SK-N-SH (cell line): ENCODE data around the gene EPGN. TPM values are rescaled to one million over a fixed set of nuclear protein-coding genes. Genes with fewer than 3 reads are reported as not detected.

ENCODE experiments used
- CTCF ChIA-PET: fragments of 300-600, 350-600 bp; formaldehyde crosslinking; extraction: SDS; loops from one replicate; lab custom pipeline; 2021; lab: Yijun Ruan, JAX
- POLR2A ChIA-PET: fragments of 350-600 bp; sonication (Branson Sonifier 250); formaldehyde crosslinking; extraction: SDS; loops from one replicate; lab custom pipeline; 2020; ENCODE audit warnings: antibody characterized with exemption, inconsistent platforms; lab: Yijun Ruan, JAX
- DNase-seq: peaks from one replicate; pipeline ENCODE4 v3.0.0; 2012
- H2AFZ ChIP-seq: fragments of 200-600 bp; sonication (generic); 2 replicates; pipeline ENCODE4 v1.8.1; 2016; ENCODE audit warnings: antibody characterized with exemption, mild to moderate bottlenecking, low read depth
- H3F3A ChIP-seq: fragments of 200-600 bp; sonication (generic); replicated peaks from 2 replicates; pipeline ENCODE3; 2016; ENCODE audit warnings: antibody characterized with exemption, mild to moderate bottlenecking; ENCODE audit not compliant: insufficient read depth
- H3K27ac ChIP-seq, 2 experiments: fragments of 200-500 bp in 1 of 2; fragments of 200-600 bp in 1 of 2; sonication (Bioruptor generic) in 1 of 2; sonication (generic), shearing (Covaris generic) in 1 of 2; 2 replicates each; pipeline versions ENCODE4 v1.5.1 to v1.6.1; 2014 to 2016; ENCODE audit warnings: low read depth in 2 of 2, inconsistent platforms in 1 of 2, low read length in 1 of 2, mild to moderate bottlenecking in 1 of 2, mixed read lengths in 1 of 2
- H3K27me3 ChIP-seq: fragments of 200-600 bp; sonication (generic), shearing (Covaris generic); 2 replicates; pipeline ENCODE4 v1.6.1; 2016; ENCODE audit warnings: mixed run types; ENCODE audit not compliant: insufficient read depth
- H3K36me3 ChIP-seq, 2 experiments: fragments of 200-500 bp in 1 of 2; fragments of 200-600 bp in 1 of 2; sonication (Bioruptor generic) in 1 of 2; sonication (generic) in 1 of 2; replicated peaks in 1 of 2; 2 replicates each; pipeline versions ENCODE3 to v1.5.1; 2014 to 2016; ENCODE audit warnings: low read length in 1 of 2, mild to moderate bottlenecking in 1 of 2; ENCODE audit not compliant: insufficient read depth in 2 of 2, control insufficient read depth in 1 of 2
- H3K4me1 ChIP-seq, 2 experiments: fragments of 200-500 bp in 1 of 2; fragments of 200-600 bp in 1 of 2; sonication (Bioruptor generic) in 1 of 2; sonication (generic), shearing (Covaris generic) in 1 of 2; 2 replicates each; pipeline versions ENCODE4 v1.5.1 to v1.6.1; 2014 to 2016; ENCODE audit warnings: low read depth in 1 of 2, low read length in 1 of 2, mixed run types in 1 of 2; ENCODE audit not compliant: insufficient read depth in 2 of 2, control insufficient read depth in 1 of 2
- H3K4me2 ChIP-seq: fragments of 200-600 bp; sonication (generic), shearing (Covaris generic); 2 replicates; pipeline ENCODE4 v1.6.1; 2017; ENCODE audit warnings: mixed run types
- H3K4me3 ChIP-seq, 2 experiments: fragments of 200-500 bp in 1 of 2; fragments of 200-600 bp in 1 of 2; sonication (Bioruptor generic) in 1 of 2; sonication (generic), shearing (Covaris generic) in 1 of 2; 2 replicates each; pipeline versions ENCODE4 v1.5.1 to v1.8.1; 2014 to 2016; ENCODE audit warnings: low read depth in 2 of 2, inconsistent platforms in 1 of 2, low read length in 1 of 2, mild to moderate bottlenecking in 1 of 2, mixed read lengths in 1 of 2, moderate library complexity in 1 of 2
- H3K79me2 ChIP-seq: fragments of 200-600 bp; sonication (generic); 2 replicates; pipeline ENCODE4 v1.8.1; 2017; ENCODE audit warnings: mild to moderate bottlenecking; ENCODE audit not compliant: insufficient read depth
- H3K9ac ChIP-seq: fragments of 200-600 bp; sonication (generic); 2 replicates; pipeline ENCODE4 v1.6.1; 2017; ENCODE audit warnings: mixed run types
- H3K9me2 ChIP-seq: fragments of 200-600 bp; sonication (generic); 2 replicates; pipeline ENCODE4 v1.6.1; 2017; ENCODE audit warnings: mixed run types
- H3K9me3 ChIP-seq: fragments of 200-600 bp; sonication (generic); 2 replicates; pipeline ENCODE4 v1.6.1; 2017; ENCODE audit warnings: mixed run types, mild to moderate bottlenecking, moderate library complexity
- H4K20me1 ChIP-seq: fragments of 200-600 bp; sonication (generic); 2 replicates; pipeline ENCODE4 v1.6.1; 2017; ENCODE audit warnings: mild to moderate bottlenecking, mixed run types; ENCODE audit not compliant: insufficient read depth
- EZH2phosphoT487 ChIP-seq: fragments of 200-600 bp; sonication (generic); IDR thresholded peaks from 2 replicates; pipeline ENCODE4 v1.6.1; 2017; ENCODE audit warnings: low read depth, mixed run types, mild to moderate bottlenecking, antibody characterized with exemption, moderate library complexity, borderline replicate concordance
- FOXJ3 ChIP-seq: sonication (generic); formaldehyde crosslinking; IDR thresholded peaks from 2 replicates; pipeline ENCODE4 v1.5.1; 2020; ENCODE audit warnings: mild to moderate bottlenecking, missing genetic modification reagents
- FOXM1 ChIP-seq: IDR thresholded peaks from 2 replicates; pipeline ENCODE4 v1.4.0; 2012; ENCODE audit warnings: low read depth, mild to moderate bottlenecking
- GABPA ChIP-seq: IDR thresholded peaks from 2 replicates; pipeline ENCODE4 v1.4.0; 2012; ENCODE audit warnings: low read depth, mild to moderate bottlenecking
- MXI1 ChIP-seq: IDR thresholded peaks from 2 replicates; pipeline ENCODE4 v1.6.1; 2012; ENCODE audit warnings: mild to moderate bottlenecking, low read depth, low read length, improper control_type of control experiment
- RFX5 ChIP-seq: IDR thresholded peaks from 2 replicates; pipeline ENCODE4 v1.6.1; 2012; ENCODE audit warnings: mild to moderate bottlenecking, improper control_type of control experiment, low read length
- SIN3A ChIP-seq: IDR thresholded peaks from 2 replicates; pipeline ENCODE4 v1.6.1; 2012; ENCODE audit warnings: low read depth, mild to moderate bottlenecking, low read length, moderate library complexity, borderline replicate concordance
- TAF1 ChIP-seq: IDR thresholded peaks from 2 replicates; pipeline ENCODE4 v1.6.1; 2012; ENCODE audit warnings: low read depth, mild to moderate bottlenecking, low read length, moderate library complexity, borderline replicate concordance
- TCF12 ChIP-seq: IDR thresholded peaks from 2 replicates; pipeline ENCODE4 v1.4.0; 2012
- WGBS: methylation state at CpG from one replicate; pipeline ENCODE4 v1.1.6; 2017; ENCODE audit warnings: low lambda C conversion rate; 5-methylcytosine and 5-hydroxymethylcytosine counted together
- polyA plus RNA-seq, 3 experiments: library from polyadenylated mRNA; depleted of rRNA; stranded (reverse); fragments of >200 nt; gene quantifications; 2 replicates each; pipeline ENCODE4 v1.2.3, GENCODE V29; 2012
- TF ChIP-seq, protein P1 (sequence below): fragments of 150-350 bp; IDR thresholded peaks from 2 replicates; pipeline ENCODE4 v1.6.1; 2017; ENCODE audit warnings: antibody characterized with exemption, low read length, low read depth, borderline replicate concordance
- TF ChIP-seq, protein P2 (sequence below): IDR thresholded peaks from 2 replicates; pipeline ENCODE4 v1.6.1; 2012; ENCODE audit warnings: mild to moderate bottlenecking, low read depth, low read length, moderate library complexity
- TF ChIP-seq, protein P3 (sequence below): fragments of 200-600 bp; sonication (generic); IDR thresholded peaks from 2 replicates; pipeline ENCODE4 v1.6.1; 2017; ENCODE audit warnings: antibody characterized with exemption, mild to moderate bottlenecking, moderate library complexity
- TF ChIP-seq, protein P4 (sequence below): IDR thresholded peaks from 2 replicates; pipeline ENCODE4; 2012
- TF ChIP-seq, protein P5 (sequence below): IDR thresholded peaks from 2 replicates; pipeline ENCODE4 v1.4.0; 2012; ENCODE audit warnings: low read depth, borderline replicate concordance

The EPGN gene
- polyA plus RNA-seq, 1 of the 3 experiments (the other 2 are of a cell fraction): 0.23 TPM

DNA sequence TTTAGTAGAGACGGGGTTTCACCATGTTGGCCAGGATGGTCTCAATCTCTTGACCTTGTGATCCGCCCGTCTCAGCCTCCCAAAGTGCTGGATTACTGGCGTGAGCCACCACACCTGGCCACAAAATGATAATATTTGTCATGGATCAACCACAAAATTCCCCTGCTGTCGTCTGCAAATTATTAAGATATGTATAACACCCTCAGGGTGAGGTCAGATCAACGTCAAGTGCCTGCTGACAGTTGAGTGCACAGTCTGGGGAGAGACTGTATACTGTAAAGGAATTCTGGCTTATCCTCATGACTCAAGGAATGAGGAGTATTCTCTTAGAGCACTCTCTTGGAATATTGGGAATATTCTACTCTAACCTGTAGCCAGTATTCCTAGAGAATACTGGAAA lies 11.2 kb downstream of the EPGN start:
- no peak for TF ChIP-seq TCF12
- TF ChIP-seq GABPA: no peak
- no peak for TF ChIP-seq EZH2phosphoT487
- TF ChIP-seq, protein P1, sequence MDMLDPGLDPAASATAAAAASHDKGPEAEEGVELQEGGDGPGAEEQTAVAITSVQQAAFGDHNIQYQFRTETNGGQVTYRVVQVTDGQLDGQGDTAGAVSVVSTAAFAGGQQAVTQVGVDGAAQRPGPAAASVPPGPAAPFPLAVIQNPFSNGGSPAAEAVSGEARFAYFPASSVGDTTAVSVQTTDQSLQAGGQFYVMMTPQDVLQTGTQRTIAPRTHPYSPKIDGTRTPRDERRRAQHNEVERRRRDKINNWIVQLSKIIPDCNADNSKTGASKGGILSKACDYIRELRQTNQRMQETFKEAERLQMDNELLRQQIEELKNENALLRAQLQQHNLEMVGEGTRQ: no peak
- no peak for TF ChIP-seq RFX5
- no peak for TF ChIP-seq FOXM1
- no peak for TF ChIP-seq FOXJ3 (CRISPR knock-in tag)
- TF ChIP-seq, protein P2, sequence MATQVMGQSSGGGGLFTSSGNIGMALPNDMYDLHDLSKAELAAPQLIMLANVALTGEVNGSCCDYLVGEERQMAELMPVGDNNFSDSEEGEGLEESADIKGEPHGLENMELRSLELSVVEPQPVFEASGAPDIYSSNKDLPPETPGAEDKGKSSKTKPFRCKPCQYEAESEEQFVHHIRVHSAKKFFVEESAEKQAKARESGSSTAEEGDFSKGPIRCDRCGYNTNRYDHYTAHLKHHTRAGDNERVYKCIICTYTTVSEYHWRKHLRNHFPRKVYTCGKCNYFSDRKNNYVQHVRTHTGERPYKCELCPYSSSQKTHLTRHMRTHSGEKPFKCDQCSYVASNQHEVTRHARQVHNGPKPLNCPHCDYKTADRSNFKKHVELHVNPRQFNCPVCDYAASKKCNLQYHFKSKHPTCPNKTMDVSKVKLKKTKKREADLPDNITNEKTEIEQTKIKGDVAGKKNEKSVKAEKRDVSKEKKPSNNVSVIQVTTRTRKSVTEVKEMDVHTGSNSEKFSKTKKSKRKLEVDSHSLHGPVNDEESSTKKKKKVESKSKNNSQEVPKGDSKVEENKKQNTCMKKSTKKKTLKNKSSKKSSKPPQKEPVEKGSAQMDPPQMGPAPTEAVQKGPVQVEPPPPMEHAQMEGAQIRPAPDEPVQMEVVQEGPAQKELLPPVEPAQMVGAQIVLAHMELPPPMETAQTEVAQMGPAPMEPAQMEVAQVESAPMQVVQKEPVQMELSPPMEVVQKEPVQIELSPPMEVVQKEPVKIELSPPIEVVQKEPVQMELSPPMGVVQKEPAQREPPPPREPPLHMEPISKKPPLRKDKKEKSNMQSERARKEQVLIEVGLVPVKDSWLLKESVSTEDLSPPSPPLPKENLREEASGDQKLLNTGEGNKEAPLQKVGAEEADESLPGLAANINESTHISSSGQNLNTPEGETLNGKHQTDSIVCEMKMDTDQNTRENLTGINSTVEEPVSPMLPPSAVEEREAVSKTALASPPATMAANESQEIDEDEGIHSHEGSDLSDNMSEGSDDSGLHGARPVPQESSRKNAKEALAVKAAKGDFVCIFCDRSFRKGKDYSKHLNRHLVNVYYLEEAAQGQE: no peak
- TF ChIP-seq MXI1: no peak
- no peak for TF ChIP-seq TAF1
- no peak for TF ChIP-seq SIN3A
- TF ChIP-seq, protein P3, sequence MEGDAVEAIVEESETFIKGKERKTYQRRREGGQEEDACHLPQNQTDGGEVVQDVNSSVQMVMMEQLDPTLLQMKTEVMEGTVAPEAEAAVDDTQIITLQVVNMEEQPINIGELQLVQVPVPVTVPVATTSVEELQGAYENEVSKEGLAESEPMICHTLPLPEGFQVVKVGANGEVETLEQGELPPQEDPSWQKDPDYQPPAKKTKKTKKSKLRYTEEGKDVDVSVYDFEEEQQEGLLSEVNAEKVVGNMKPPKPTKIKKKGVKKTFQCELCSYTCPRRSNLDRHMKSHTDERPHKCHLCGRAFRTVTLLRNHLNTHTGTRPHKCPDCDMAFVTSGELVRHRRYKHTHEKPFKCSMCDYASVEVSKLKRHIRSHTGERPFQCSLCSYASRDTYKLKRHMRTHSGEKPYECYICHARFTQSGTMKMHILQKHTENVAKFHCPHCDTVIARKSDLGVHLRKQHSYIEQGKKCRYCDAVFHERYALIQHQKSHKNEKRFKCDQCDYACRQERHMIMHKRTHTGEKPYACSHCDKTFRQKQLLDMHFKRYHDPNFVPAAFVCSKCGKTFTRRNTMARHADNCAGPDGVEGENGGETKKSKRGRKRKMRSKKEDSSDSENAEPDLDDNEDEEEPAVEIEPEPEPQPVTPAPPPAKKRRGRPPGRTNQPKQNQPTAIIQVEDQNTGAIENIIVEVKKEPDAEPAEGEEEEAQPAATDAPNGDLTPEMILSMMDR: no peak
- TF ChIP-seq, protein P4, sequence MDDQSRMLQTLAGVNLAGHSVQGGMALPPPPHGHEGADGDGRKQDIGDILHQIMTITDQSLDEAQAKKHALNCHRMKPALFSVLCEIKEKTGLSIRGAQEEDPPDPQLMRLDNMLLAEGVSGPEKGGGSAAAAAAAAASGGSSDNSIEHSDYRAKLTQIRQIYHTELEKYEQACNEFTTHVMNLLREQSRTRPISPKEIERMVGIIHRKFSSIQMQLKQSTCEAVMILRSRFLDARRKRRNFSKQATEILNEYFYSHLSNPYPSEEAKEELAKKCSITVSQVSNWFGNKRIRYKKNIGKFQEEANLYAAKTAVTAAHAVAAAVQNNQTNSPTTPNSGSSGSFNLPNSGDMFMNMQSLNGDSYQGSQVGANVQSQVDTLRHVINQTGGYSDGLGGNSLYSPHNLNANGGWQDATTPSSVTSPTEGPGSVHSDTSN: no peak
- TF ChIP-seq, protein P5, sequence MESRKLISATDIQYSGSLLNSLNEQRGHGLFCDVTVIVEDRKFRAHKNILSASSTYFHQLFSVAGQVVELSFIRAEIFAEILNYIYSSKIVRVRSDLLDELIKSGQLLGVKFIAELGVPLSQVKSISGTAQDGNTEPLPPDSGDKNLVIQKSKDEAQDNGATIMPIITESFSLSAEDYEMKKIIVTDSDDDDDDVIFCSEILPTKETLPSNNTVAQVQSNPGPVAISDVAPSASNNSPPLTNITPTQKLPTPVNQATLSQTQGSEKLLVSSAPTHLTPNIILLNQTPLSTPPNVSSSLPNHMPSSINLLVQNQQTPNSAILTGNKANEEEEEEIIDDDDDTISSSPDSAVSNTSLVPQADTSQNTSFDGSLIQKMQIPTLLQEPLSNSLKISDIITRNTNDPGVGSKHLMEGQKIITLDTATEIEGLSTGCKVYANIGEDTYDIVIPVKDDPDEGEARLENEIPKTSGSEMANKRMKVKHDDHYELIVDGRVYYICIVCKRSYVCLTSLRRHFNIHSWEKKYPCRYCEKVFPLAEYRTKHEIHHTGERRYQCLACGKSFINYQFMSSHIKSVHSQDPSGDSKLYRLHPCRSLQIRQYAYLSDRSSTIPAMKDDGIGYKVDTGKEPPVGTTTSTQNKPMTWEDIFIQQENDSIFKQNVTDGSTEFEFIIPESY: no peak
- TF ChIP-seq, all 33 proteins: peak for 0
- H3K4me2 ChIP-seq: no peak overlapping the region
- H3K9ac ChIP-seq: no peak overlapping the region
- no peaks in the 10 kb centered on the region for H3K9me3 ChIP-seq
- H3K36me3 ChIP-seq: no peaks in the 10 kb centered on the region
- ChIA-PET POLR2A (interaction anchor here (0.5 kb wide), 1 partner anchor 107 kb away, joined by 3 read pairs; no protein-coding TSS in a partner anchor), CTCF (interaction anchor here (1.0 to 3.0 kb wide), 8 partner anchors 7 to 356 kb away, joined by 3 to 21 read pairs (median 4); no protein-coding TSS in a partner anchor)
- H3K27ac ChIP-seq: no peak overlapping the region
- no peak overlapping the region for H3K4me3 ChIP-seq
- H3K79me2 ChIP-seq: no peaks in the 10 kb centered on the region
- no peaks in the 10 kb centered on the region for H4K20me1 ChIP-seq
- no peaks in the 10 kb centered on the region; a peak in 1 of 4 replicates for H3K4me1 ChIP-seq
- 9% methylated on average over 5 of the region's 6 CpGs for WGBS
- H3K9me2 ChIP-seq: no peaks in the 10 kb centered on the region
- no peak overlapping the region for H2AFZ ChIP-seq
- DNase-seq: no peak
- peaks cover 22% of the 10 kb centered on the region for H3K27me3 ChIP-seq
- H3F3A ChIP-seq: no peaks in the 10 kb centered on the region
